IMR-90 (cell line): Measurements from ENCODE around the gene SLC40A1.

Source experiments
- BHLHE40 ChIP-seq: fragments of 150-350 bp; IDR thresholded peaks from 2 replicates; pipeline ENCODE4 v1.6.1; 2016; ENCODE audit warnings: mild to moderate bottlenecking, low read depth, low read length
- CEBPB ChIP-seq: IDR thresholded peaks from 2 replicates; pipeline ENCODE4 v1.6.1; 2012; ENCODE audit warnings: low read depth, low read length, improper control_type of control experiment
- CTCF ChIP-seq: conservative IDR thresholded peaks from 2 replicates; pipeline ENCODE4 v1.5.1; 2012; ENCODE audit warnings: mild to moderate bottlenecking, low read depth, low read length, improper control_type of control experiment
- POLR2A ChIP-seq: IDR thresholded peaks from 2 replicates; pipeline ENCODE4 v1.6.1; 2012; ENCODE audit warnings: mild to moderate bottlenecking, low read depth, low read length

DNA sequence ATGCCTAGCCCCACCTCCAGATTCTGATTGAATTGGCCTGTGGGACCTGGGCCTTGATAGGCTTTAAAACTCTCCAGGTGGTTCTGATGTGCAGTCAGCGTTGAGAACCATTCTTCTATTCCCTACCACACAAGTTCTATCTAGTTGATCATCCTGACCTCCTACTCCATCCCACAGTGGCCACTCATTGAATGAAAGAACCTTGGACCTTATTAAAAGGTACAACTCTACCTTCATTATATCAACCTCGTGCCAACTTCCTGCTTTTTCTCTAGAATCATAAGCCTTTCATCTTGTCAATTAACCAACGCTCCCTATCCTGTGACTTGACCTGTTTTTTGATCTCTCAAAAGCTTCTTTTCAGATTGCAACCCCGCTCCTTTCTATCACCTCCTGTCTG is 55.8 kb downstream of the SLC40A1 start:
- TF ChIP-seq CTCF (no peak), CEBPB (no peak), POLR2A (no peak), BHLHE40 (no peak)
